ENCODE results near the gene MRPS34.
A peak's percentile ranks its signal among the peaks of the same experiment; 100 is the strongest.

Gene MRPS34

GRCh38 chr16:1724491-1724890 lies 48.4 kb downstream of the MRPS34 start:
- Mint-ChIP-seq H3K9me3 (no peaks in the 10 kb centered on the region), H3K27ac (no peak overlapping the region), H3K4me1 (peaks cover 25% of the 10 kb centered on the region), H3K4me3 (no peak overlapping the region), H3K36me3 (peaks cover 37% of the 10 kb centered on the region)
- ATAC-seq (no peak), DNase-seq (ENCODE audit: low spot score in 2 of 2) (no peak)

DNA sequence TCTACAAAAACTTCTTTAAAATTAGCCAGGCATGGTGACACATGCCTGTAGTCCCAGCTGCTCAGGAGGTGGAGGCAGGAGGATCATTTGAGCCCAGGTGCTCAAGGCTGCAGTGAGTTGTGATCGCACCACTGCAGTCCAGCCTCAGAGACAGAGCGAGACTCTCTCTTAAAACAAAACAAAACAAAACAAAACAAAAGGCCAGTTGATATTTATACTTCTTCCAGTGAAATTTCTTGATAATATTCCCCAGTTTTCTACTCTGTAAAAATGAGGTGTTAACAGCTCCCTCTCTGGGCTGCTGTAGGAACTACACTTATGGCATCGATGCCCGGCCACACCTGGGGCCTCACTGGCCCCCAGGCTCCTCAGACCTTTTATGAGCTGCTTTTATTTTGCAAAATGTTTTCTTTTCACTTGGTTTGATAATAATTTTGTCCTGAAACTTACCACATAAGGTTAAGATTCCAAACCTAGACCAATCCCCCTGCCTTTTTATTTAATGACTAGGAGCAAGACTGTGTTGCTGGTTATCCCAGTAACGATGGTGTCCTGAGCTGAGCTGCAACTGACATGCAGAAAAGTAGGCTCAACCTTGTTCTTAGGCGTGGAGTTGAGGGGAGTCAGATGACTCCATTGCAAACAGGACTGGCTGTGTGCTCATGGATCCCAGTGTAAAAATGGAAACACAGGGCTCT lies 49.3 kb downstream of the MRPS34 start:
- H3K36me3 Mint-ChIP-seq = peaks cover 28% of the 10 kb centered on the region
- ATAC-seq (no peak), DNase-seq (ENCODE audit: low spot score in 2 of 2) (peak; percentile 27 to 65)
- H3K4me3 Mint-ChIP-seq = no peak overlapping the region
- H3K4me1 Mint-ChIP-seq = peaks cover 31% of the 10 kb centered on the region
- no peaks in the 10 kb centered on the region for H3K9me3 Mint-ChIP-seq
- H3K27ac Mint-ChIP-seq = peak overlapping the region; percentile 17
